NCI-H2196 (cell line): ENCODE results near the gene PRKCE.

Experiments
- DNase-seq: peaks from one replicate; lab custom pipeline; 2025; ENCODE audit not compliant: unreplicated experiment; lab: John Stamatoyannopoulos, UW

PRKCE gene

GRCh38 chr2:46173030-46173429 is 521.6 kb downstream of the PRKCE start:
- no peak for DNase-seq

GRCh38 chr2:46173636-46174250 is 522.3 kb downstream of the PRKCE start:
- no peak for DNase-seq

GRCh38 chr2:46174345-46175170 is 523.1 kb downstream of the PRKCE start:
- no peak for DNase-seq

- DNase-seq, result no peak
Measured at GRCh38 chr2:46175419-46175818, 523.9 kb downstream of the PRKCE start.

- no peak for DNase-seq
Measured at GRCh38 chr2:46177461-46178089, 526.1 kb downstream of the PRKCE start.

- DNase-seq, result no peak
Measured at GRCh38 chr2:46179037-46179621, 527.7 kb downstream of the PRKCE start.

- no peak for DNase-seq
Measured at GRCh38 chr2:46180189-46180588, 528.7 kb downstream of the PRKCE start.

GRCh38 chr2:46181306-46181705 is 529.8 kb downstream of the PRKCE start:
- no peak for DNase-seq

- no peak for DNase-seq
Measured at GRCh38 chr2:46181789-46182530, 530.5 kb downstream of the PRKCE start.

GRCh38 chr2:46183426-46183825 is 532.0 kb downstream of the PRKCE start:
- no peak for DNase-seq

GRCh38 chr2:46184794-46185583 is 533.5 kb downstream of the PRKCE start:
- DNase-seq, result no peak

GRCh38 chr2:46187112-46187618 is 535.7 kb downstream of the PRKCE start:
- DNase-seq, result no peak

- no peak for DNase-seq
Measured at GRCh38 chr2:46188041-46188716, 536.7 kb downstream of the PRKCE start.

GRCh38 chr2:46193356-46193755 is 541.9 kb downstream of the PRKCE start:
- DNase-seq, result no peak

GRCh38 chr2:46193855-46194254 is 542.4 kb downstream of the PRKCE start:
- DNase-seq, result no peak

GRCh38 chr2:46194856-46195255 is 543.4 kb downstream of the PRKCE start:
- DNase-seq, result no peak

GRCh38 chr2:46195819-46196218 is 544.3 kb downstream of the PRKCE start:
- DNase-seq, result no peak

GRCh38 chr2:46196871-46197462 is 545.5 kb downstream of the PRKCE start:
- no peak for DNase-seq

- no peak for DNase-seq
Measured at GRCh38 chr2:46197672-46198071, 546.2 kb downstream of the PRKCE start.
